GM18508 (cell line): ENCODE data around the gene CAV2.

ENCODE experiments used
- ATAC-seq: cut with Tn5 transposase; IDR thresholded peaks from one replicate; pipeline ENCODE4 v1.9.1; 2021; ENCODE audit warnings: moderate number of reproducible peaks; ENCODE audit not compliant: insufficient read depth, unreplicated experiment

CAV2 gene

GRCh38 chr7:116521046-116521664 is 21.6 kb downstream of the CAV2 start:
- ATAC-seq, result no peak

- ATAC-seq, result no peak
These were observed 22.7 kb downstream of the CAV2 start for GRCh38 chr7:116522247-116522646.

- no peak for ATAC-seq
These were observed 24.7 kb downstream of the CAV2 start for GRCh38 chr7:116524221-116524608.

GRCh38 chr7:116524609-116525297 is 25.2 kb downstream of the CAV2 start, which contains the start of gene CAV1:
CAV1 (plus strand) TSS chr7:116525036; CDS start chr7:116525063, 27 bp downstream.
- no peak for ATAC-seq

GRCh38 chr7:116525298-116525912 is 25.9 kb downstream of the CAV2 start:
- no peak for ATAC-seq

- ATAC-seq, result peak; percentile 72
These were observed 26.6 kb downstream of the CAV2 start for GRCh38 chr7:116525913-116526861.

- ATAC-seq, result no peak
These were observed 27.4 kb downstream of the CAV2 start for GRCh38 chr7:116526897-116527296.

- no peak for ATAC-seq
These were observed 28.0 kb downstream of the CAV2 start for GRCh38 chr7:116527521-116527920.

GRCh38 chr7:116528008-116528789 is 28.7 kb downstream of the CAV2 start:
- no peak for ATAC-seq

- ATAC-seq, result no peak
These were observed 29.7 kb downstream of the CAV2 start for GRCh38 chr7:116529250-116529649.

GRCh38 chr7:116530107-116530820 is 30.7 kb downstream of the CAV2 start:
- no peak for ATAC-seq

- ATAC-seq, result no peak
These were observed 32.7 kb downstream of the CAV2 start for GRCh38 chr7:116532102-116532688.

GRCh38 chr7:116534790-116535189 is 35.3 kb downstream of the CAV2 start:
- no peak for ATAC-seq

GRCh38 chr7:116535416-116535815 is 35.9 kb downstream of the CAV2 start:
- no peak for ATAC-seq

- ATAC-seq, result no peak
These were observed 38.6 kb downstream of the CAV2 start for GRCh38 chr7:116538138-116538537.

GRCh38 chr7:116539879-116540278 is 40.3 kb downstream of the CAV2 start:
- no peak for ATAC-seq

GRCh38 chr7:116540743-116541142 is 41.2 kb downstream of the CAV2 start:
- no peak for ATAC-seq

GRCh38 chr7:116541951-116542350 is 42.4 kb downstream of the CAV2 start:
- ATAC-seq, result no peak

- ATAC-seq, result no peak
These were observed 43.1 kb downstream of the CAV2 start for GRCh38 chr7:116542618-116543017.
